NOMO-1 (cell line): ENCODE results near the gene KLHDC3.
A peak's percentile ranks its signal among the peaks of the same experiment; 100 is the strongest.
"Not testable (repeated sequence)": the region's sequence is repeated elsewhere in the genome, so short reads cannot be mapped to it uniquely, and the experiment has no call there.

ENCODE experiments used
- DNase-seq, 2 experiments: peaks; one replicate each; lab custom pipeline; 2025; ENCODE audit not compliant: unreplicated experiment in 2 of 2; lab: John Stamatoyannopoulos, UW

The KLHDC3 gene

DNA sequence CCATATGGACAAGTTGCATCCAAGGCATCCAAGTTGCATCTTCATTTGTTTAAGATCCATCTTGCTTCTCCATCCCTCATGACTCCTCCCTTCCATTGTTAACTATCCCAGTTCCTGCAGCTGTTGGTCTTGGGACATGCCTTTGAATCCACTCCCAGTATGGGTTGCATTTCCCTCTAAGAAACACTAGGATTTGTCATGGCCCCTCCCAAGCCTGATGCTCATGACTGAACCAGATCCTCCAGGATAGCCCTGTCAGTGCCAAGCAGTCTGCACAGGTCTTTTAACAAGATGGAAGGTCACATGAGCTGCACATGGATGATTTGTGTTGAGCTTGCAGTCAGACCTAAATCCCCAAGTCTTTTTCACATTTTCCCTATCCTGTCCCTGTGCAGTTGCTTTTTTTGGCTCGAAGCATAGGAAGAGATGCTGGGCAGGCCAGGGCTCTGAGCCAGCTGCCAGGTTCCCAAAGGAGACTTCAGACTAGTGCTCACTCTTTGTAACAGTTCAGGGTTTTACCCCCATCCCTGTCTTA, 25.5 kb upstream of the KLHDC3 start:
- no peak for DNase-seq

DNA sequence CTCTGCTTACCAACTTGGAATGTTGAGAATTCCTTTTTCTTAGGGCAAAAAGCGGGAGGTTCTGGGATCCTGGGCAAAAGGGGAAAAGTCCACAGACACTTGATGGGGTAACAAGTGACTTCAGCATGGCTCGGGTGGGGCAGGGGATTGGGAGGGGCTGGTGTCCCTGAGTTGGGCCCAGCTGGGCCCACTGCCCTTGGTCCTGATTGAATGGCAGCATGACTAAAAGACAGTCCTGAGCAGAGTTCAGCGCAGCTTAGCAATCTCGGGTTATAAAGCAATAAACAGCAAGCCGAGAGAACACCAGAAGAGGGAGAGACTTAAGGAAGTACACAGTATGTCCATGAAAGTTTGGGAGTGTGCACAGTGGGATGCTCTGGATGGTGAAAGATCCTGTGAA, 24.1 kb upstream of the KLHDC3 start:
- no peak for DNase-seq

DNA sequence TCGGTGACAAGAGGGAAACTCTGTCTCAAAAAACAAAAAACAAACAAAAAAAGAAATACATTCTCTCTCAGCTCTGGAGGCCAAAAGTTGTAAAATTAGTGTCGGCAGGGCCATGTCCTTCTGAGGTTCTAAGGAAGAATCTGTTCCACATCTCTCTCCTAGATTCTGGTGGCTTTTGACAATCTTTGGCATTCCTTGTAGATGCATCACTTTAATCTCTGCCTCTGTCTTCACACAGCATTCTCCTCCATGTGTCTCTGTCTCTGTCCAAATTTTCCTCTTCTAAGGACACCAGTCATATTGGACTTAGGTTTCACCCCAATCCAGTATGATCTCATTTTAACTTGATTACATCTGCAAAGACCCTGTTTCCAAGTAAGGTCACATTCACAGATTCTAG, 20.6 kb upstream of the KLHDC3 start:
- DNase-seq: no peak

DNA sequence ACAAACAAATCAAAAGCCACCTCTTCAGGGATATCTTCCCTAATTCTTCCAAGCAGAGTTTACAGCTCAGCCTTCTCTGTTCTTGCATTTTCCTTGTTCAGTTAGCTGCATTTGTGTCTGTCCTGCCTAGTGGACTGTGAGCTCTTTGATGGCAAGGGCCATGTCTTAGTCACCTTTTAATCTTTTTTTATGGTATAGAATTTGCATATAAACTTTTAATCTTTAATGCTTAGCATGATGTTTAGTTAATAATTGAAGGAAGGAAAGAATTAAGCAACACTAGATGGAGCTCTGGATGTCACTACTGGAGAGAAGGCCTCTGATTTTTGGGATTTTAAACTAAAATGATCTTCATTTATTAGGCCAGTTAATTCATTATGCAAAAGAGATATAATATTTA, 17.5 kb upstream of the KLHDC3 start:
- DNase-seq: no peak

DNA sequence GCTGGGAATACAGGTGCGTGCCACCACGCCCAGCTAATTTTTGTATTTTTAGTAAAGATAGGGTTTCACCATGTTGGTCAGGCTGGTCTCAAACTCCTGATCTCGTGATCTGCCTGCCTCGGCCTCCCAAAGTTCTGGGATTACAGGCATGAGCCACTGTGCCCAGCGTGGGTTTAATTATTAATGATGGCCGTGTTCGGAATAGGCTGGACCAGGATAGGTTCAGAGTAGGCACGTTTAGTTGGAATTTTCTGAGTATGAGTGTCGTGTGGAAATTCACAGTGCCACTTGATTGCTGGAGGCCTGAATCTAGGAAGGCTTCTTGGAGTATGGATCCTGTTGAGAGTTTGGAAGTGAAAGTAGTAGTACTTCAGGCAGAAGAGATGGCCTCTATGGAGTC, 15.8 kb upstream of the KLHDC3 start:
- not testable (repeated sequence) for DNase-seq

DNA sequence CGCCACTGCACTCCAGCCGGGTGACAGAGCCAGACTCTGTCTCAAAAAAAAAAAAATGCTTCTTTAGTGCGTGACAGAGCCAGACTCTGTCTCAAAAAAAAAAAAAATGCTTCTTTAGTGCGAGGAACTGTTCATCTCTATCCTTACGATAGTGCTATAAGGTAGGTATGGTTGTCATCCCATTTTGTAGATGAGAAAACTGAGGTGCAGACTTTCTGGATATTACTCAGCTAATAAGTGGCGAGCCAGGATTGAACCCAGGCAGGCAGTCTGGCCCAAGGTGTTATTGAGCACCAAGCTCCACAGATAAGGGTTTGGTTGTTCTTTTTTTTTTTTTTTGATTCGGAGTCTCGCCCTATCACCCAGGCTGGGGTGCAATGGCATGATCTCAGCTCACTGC, 12.2 kb upstream of the KLHDC3 start:
- no peak for DNase-seq

DNA sequence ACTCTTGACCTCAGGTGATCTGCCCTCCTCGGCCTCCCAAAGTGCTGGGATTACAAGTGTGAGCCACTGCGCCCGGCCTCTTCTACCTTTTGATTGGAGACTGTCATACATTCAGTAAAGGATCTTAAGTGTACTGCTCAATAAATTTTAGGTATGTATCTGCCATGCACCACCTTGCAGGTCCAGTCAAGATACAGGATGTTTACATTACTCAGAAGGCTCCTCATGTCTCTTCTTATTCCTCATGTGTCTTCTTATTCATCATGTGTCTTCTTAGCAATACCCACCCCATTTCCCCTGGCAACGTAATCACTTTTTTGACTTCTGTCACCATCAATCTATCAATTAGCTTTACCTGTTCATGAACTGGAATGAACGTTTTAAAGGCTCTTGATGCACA, 8.2 kb upstream of the KLHDC3 start:
- DNase-seq: no peak

DNA sequence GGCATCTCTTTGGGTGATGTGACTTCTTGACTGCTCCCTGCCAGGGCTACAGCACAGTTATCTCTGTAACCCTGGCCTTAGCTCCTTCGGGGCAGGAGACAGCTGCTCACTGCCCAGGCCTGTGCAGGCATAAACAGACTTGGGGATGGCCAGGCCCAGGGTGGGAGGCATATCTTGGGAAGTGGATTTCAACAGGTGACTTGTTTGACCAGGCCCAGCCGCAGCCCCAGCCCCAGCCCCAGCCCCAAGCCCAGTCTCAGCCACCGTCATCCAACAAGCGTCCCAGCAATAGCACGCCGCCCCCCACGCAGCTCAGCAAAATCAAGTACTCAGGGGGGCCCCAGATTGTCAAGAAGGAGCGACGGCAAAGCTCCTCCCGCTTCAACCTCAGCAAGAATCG, 7.8 kb upstream of the KLHDC3 start:
- no peak for DNase-seq

DNA sequence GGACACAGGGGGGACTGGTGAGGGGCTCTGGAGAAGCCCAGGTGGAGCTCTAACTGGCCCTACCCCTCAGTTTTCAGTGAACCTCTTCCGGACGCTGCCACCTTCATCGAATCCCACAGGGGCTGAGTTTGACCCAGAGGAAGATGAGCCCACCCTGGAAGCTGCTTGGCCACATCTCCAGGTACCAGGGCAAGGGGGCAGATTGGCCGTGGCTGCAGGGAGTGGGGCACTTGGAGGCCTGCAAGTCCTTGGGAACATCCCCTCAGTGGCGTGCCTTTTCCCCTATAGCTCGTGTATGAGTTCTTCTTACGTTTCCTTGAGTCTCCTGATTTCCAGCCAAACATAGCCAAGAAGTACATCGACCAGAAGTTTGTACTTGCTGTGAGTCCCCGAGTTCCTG, 6.9 kb upstream of the KLHDC3 start:
- DNase-seq: no peak

DNA sequence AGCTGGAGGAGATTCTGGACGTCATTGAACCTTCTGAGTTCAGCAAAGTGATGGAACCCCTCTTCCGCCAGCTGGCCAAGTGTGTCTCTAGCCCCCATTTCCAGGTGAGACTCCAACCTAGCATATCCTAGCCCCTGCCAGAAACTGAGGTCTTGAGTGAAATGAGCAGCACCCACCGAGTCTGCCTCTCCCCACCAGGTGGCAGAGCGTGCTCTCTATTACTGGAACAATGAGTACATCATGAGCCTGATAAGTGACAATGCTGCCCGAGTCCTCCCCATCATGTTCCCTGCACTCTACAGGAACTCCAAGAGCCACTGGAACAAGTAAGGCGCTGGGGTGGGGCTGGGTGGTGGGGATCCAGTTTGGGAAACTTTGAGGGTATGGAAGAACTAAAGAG, 4.9 kb upstream of the KLHDC3 start:
- DNase-seq: no peak

DNA sequence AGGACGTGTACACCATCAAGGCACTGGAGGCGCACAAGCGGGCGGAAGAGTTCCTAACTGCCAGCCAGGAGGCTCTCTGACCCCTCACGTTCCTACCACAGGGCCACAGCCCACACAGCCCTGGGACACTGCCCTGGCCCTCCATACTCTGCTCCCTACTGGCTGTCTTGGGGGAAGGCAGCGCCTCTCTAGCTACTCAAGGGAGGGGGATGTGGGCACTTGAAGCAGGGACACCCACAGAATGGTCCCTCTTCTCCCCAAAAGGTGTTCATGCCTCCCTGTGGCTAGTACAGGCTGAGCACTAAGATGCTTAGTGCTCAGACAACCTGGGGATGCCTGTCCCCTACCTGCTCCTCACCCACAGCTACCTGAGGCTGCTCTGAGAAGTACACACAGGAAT, 2.8 kb upstream of the KLHDC3 start:
- no peak for DNase-seq

DNA sequence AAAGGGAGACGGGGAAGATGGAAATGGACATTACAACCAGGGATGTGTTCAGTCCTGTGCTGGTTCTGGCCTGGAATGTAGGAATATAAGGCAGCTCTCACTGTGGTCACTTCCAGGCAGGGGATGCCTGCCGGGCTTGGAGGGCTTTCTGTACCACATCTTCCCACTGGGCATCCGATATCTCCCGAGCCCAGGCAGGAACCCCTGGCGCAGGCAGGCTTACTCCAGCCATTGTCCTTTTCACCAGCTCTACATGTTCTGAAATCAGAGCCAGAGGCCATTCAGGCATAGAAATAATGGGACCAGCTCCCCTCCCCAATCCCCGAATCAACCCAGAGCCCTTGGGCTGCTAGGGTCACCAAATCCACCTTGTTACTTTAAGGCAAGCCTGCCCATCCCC, 1.7 kb upstream of the KLHDC3 start:
- DNase-seq: no peak

DNA sequence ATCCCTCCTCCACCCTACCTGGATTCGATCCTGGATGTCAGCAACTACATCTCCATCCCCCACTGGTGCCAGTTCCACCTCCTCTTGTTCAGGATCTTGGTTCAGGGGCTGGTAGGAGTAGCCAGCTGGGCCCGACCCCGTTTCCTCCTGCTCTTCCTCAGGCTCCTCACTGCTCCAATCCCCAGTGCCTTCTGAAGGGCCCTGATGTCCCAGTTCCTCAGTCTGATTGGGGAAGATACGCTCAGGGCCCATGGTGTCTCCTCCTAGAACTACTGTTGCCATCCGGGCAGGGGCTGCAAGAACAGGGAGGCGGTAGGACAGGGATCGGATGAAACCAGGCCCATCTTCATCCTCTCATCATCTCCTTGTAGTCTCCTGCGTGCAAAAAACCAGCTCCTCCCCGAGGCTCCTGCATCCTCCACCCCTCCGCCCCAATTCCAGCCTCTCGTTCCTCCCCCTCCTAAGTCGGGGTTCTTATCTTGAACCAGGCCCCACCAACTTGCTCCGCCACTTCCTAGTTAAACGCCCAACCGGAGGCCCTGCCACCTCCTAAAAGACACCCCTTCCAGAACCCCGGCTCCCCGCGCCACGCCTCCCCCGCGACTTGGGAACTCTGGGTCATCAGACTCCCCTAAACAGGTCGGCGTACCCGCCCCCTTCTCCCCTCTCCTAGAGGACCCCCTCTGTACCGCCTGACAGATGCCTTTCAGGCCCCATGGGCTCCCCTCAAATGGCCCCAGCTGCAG, 779 bp upstream of the KLHDC3 start:
- DNase-seq: peak in 1 of 2 experiments; percentile 51

DNA sequence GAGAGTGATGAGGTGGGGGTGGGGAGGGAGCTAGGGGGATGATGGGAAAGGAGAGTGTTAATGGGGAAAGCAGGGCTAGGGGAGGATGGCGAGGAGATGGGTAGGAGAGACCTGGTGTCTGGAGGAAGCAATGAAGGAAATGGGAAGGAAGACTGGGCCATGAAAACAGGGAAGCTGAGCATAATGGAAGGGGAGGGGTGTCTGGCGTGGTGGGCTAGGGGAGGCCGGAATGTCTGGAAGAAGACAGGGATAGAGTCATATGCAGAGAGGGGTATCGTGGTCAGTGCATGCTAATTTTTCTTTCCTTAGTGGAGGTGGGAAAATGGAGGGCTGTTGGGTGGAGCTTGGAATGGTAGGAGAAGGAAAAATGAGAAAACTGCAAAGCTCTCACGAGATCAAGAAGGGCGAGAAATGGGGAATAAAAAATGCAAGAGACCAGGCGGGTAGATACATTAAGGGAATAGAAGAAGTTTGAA, 423 bp downstream of the KLHDC3 start:
- no peak for DNase-seq

DNA sequence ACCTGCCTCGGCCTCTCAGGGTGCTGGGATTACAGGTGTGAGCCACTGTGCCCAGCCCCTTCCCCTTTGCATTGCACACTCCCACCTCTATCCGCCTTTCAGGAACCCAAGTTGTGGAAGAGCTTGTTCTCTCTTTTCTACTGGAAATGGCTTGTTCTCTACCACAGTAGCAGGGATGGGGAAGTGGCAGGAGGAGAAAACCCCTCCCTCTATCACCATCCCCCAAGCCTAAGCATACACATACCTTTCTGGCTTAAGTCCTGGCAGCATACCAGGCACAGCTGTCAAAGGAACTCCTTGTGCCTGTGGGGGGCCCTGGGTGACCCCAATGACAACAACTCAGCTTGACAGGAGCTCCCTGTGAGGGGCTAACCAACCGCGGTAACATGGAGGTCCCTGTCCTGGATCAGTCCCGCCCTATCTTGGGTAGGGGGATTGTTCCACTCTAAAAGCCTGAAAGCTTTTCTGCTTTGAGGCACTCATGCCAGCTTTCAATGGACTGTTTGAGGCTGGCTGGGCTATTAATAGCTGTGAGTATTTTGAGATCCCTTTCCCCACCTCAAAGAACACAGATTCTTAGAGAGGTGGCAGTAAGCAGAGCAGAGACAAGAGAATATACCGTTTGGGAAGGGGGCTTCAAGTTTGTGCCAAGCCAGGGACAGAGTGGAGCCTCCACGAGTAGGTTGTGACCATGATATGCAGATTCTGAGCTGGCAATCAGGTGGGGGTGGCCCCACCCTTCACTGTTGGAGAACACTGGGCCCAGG, 2.3 kb downstream of the KLHDC3 start:
- DNase-seq: no peak

DNA sequence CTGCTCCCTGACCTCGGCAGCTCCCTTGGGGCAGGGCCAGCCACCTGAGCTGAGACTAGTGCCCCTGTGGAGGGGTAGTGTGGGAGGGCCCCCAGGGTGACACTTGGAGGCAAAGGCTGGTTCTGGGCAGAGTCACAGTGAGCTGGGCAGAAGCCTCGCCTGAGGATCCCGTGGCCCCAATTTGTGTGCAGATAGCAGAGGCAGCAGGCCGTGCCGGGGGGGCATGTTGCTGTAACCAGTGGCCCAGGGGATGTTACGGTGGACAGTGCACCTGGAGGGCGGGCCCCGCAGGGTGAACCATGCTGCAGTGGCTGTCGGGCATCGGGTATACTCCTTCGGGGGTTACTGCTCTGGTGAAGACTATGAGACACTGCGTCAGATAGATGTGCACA, 2.9 kb downstream of the KLHDC3 start:
- DNase-seq: no peak

DNA sequence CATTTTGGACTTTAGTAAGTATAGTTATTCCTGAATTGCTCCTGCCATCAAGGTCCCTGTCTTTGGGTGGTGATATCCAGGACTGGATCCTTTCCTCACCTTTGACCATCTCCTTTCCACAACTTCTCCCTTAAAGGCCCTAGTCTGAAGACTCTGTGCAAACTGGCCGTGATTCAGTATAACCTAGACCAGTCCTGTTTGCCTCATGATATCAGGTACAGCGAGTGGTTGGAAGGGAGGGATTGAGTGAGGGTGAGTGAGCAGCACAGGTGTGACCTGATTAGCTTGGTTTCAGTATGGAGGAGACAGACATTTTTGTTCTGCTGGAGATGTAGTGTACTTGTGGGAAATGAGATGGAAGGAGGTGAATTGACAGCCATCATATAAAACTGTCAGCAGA, 5.1 kb downstream of the KLHDC3 start:
- no peak for DNase-seq

DNA sequence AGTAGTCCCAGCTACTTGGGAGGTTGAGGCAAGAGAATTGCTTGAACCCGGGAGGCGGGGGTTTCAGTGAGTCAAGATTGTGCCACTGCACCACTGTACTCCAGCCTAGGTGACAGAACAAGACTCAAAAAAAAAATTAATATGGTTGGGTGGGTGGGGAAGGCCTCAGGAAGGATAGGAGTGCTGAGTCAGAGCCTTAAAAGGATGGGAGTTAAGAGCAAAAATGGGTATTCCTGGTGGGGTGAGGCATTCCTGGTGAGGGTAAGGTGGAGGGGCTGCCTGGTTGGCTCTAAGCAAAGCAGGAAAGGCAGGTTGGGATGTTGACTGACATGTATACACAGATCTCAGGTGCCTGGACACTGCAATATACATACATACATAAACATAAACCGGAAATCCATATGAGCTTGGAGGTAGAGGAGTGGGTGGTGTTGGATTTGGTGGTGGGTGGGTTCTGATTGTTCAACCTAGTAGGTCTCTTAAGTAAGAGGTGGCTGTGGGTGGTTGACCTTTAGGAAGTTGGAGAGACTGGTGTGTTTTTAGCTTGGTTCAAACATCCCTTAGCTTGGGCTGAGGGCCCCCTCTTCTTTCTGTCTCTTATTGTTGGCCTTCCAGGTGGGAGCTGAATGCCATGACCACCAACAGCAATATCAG, 6.1 kb downstream of the KLHDC3 start:
- no peak for DNase-seq

DNA sequence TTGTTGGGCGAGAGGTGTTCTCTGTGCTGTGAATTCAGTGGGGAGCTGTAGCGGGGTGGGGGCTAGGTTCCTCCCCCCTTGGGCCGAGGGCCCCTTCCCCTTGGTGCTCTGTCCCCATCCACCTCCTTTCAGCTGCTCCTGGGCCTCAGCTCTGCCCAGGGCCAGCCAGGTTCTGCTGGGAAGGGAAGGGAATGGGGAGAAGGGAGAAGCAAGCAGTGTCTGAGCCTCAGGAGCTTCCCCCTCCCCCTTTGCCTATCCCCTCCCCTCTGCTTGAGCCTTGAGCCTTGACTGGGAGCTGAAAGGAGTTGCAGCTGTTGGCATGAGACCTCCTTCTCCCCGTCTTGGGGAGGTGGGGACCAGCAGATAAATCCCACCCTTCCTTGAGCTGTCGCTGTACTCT, 6.8 kb downstream of the KLHDC3 start:
- no peak for DNase-seq

DNA sequence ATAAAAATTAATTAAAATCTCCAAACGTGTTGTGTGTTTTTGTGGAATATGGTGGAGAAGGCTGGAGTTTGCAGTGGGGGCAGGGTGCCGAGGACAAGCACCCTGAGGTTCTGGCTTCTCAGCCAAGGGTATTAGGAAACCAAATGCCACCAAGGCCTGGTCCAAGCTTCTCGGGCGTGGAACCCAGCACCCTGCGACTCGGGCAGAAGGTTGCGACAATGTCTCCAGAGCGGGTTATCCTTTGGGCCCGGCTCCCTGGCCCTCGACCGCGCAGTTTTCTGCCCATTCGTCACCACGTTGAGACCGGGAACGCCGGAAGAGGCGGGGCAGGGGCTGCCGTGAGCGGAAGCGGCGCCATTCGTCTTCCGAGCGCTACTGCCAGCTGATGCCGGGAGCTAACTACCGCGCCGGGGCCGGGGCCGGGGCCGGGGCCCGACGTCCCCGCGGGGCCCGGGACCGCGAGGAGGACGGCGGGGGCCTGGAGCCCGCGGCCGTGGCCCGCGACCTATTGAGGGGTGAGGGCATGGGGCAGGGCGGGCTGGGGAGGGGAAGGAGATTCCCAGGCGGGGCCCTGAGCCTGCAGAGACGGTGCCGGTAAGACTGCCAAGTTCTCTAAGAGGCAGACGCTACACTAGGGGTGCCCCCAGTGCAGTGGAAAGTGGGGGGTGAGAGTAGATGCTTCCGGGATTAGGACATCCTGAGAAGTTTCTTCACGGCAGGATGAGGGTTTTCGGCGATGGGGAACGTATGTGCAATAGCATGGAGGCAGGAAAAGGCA, 7.4 kb downstream of the KLHDC3 start, which contains the start of gene RRP36:
Gene RRP36, plus strand, starts transcription at position 354 of the 778 bp plus-strand sequence. Its CDS starts 32 bp downstream, at position 386.
- peak; percentile 63 to 75 for DNase-seq

DNA sequence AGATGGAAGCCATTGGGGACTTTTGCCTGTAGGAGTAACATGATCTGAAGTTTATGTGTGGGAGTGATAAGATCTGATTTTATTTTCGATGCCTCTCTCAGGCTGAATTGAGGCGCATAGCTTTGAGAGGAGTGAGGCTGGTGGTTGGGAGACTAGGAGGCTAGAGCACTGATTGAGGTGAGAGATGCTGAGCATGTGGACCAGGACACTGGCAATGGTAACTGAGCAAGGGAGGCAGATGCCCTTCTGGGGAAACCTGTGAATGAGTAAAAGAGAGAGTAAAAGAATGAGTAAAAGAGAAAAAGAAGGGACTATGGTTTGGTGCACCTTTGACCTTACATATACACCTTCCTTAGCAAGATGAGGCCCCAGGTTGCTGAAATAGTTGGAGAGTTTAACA, 10.4 kb downstream of the KLHDC3 start:
- DNase-seq: no peak
